ENCODE data around the gene TCERG1L.

GRCh38 chr10:131089150-131089549 is 222.4 kb downstream of the TCERG1L start:
- TF ChIP-seq ZNF512 (CRISPR knock-in tag; IDR thresholded peaks at IDR 0.05; ENCODE audit: borderline replicate concordance) = no peak
- TF ChIP-seq CTCF (IDR thresholded peaks at IDR 0.05) = no peak
- no peak for TF ChIP-seq SMAD3 (CRISPR knock-in tag; IDR thresholded peaks at IDR 0.05; ENCODE audit: borderline replicate concordance)
- TF ChIP-seq NR2C2 (CRISPR knock-in tag; IDR thresholded peaks at IDR 0.05) = no peak
- TF ChIP-seq ESRRA (CRISPR knock-in tag; IDR thresholded peaks at IDR 0.05; ENCODE audit: borderline replicate concordance) = no peak
- TF ChIP-seq ATF3 (CRISPR knock-in tag; conservative IDR thresholded peaks at IDR 0.05) = no peak
- no peak for TF ChIP-seq ZNF121 (CRISPR knock-in tag; IDR thresholded peaks at IDR 0.05)
- TF ChIP-seq SP1 (CRISPR knock-in tag; conservative IDR thresholded peaks at IDR 0.05) = no peak
- TF ChIP-seq CREB1 (CRISPR knock-in tag; IDR thresholded peaks at IDR 0.05) = no peak
- TF ChIP-seq ZNF671 (CRISPR knock-in tag; IDR thresholded peaks at IDR 0.05) = no peak
- TF ChIP-seq ZNF423 (CRISPR knock-in tag; IDR thresholded peaks at IDR 0.05) = no peak

Data from WTC11 (cell line).